Spleen (tissue), 11 donors: ENCODE data around the gene CUX1. TPM values are rescaled to one million over a fixed set of nuclear protein-coding genes. Genes with fewer than 3 reads are reported as not detected.

ENCODE experiments used
- DNase-seq: peaks from one replicate; pipeline ENCODE4 v3.0.0-alpha.2; 2020
- H3K27ac ChIP-seq, 8 donors: fragments of 200-600 bp; sonication (generic) in 7 of 8; 1 replicate in 4 of 8; 2 replicates in 4 of 8; pipeline versions ENCODE4 v1.5.0 to v1.8.0; 2016 to 2021; ENCODE audit warnings: inconsistent platforms in 4 of 8, mild to moderate bottlenecking in 4 of 8, moderate library complexity in 1 of 8
- H3K27me3 ChIP-seq, 7 donors: fragments of 200-600 bp; sonication (generic) in 6 of 7; replicated peaks in 1 of 7; 1 replicate in 4 of 7; 2 replicates in 3 of 7; pipeline versions ENCODE4 v1.5.0 to v1.8.0; 2016 to 2021; ENCODE audit warnings: inconsistent platforms in 3 of 7, mild to moderate bottlenecking in 1 of 7
- H3K36me3 ChIP-seq, 6 donors: fragments of 200-600 bp; sonication (generic) in 5 of 6; 1 replicate in 4 of 6; 2 replicates in 2 of 6; pipeline versions ENCODE4 v1.5.0 to v1.8.0; 2016 to 2021; ENCODE audit warnings: inconsistent platforms in 2 of 6
- H3K4me1 ChIP-seq, 6 donors: fragments of 200-600 bp; sonication (generic) in 5 of 6; 1 replicate in 3 of 6; 2 replicates in 3 of 6; pipeline versions ENCODE4 v1.5.0 to v1.8.0; 2016 to 2021; ENCODE audit warnings: inconsistent platforms in 3 of 6
- H3K4me3 ChIP-seq, 8 donors: fragments of 200-600 bp; sonication (generic) in 7 of 8; 1 replicate in 4 of 8; 2 replicates in 4 of 8; pipeline versions ENCODE4 v1.5.0 to v1.8.0; 2016 to 2021; ENCODE audit warnings: inconsistent platforms in 4 of 8, mild to moderate bottlenecking in 4 of 8, moderate library complexity in 2 of 8
- H3K9me3 ChIP-seq, 8 donors: fragments of 200-600 bp; sonication (generic) in 7 of 8; 1 replicate in 4 of 8; 2 replicates in 4 of 8; pipeline versions ENCODE4 v1.5.0 to v1.8.0; 2016 to 2021; ENCODE audit warnings: inconsistent platforms in 4 of 8
- POLR2A ChIP-seq, 3 donors: fragments of 450-650 bp; IDR thresholded peaks; one replicate each; pipeline ENCODE4 v1.5.1; 2017; ENCODE audit warnings: antibody characterized with exemption in 3 of 3, mild to moderate bottlenecking in 1 of 3
- POLR2AphosphoS5 ChIP-seq, 3 donors: sonication (generic); formaldehyde crosslinking; IDR thresholded peaks; one replicate each; pipeline ENCODE4 v1.5.1; 2017; ENCODE audit warnings: antibody characterized with exemption in 3 of 3
- WGBS, 5 donors: extraction: QIAGEN DNeasy Blood & Tissue Kit in 3 of 5; methylation state at CpG; one replicate each; pipeline versions ENCODE4 v1.1.5 to v1.1.7; 2013 to 2018; 5-methylcytosine and 5-hydroxymethylcytosine counted together
- intact Hi-C: fragments of 100-400 bp; cut with DNase I; formaldehyde crosslinking; loops from one replicate; pipeline ENCODE4 v1.15.0; 2023; ENCODE audit warnings: low total_unique reads
- polyA plus RNA-seq, 3 donors: library from polyadenylated mRNA; stranded (reverse); fragments of 200-250 nt; gene quantifications; one replicate each; pipeline ENCODE4 v1.2.1, GENCODE V29; 2013
- total RNA-seq, 7 donors: library from RNA; depleted of rRNA in 3 of 7; stranded (reverse); fragments of >200 nt in 3 of 7; fragmentation: NEBNext Ultra II Directional in 4 of 7; extraction: Animal tissue kit (Norgen Biotek cat#: 25700) in 4 of 7; gene quantifications; one replicate each; pipeline versions ENCODE4 v1.1.0 to v1.2.1, GENCODE V29; 2016 to 2021
- TF ChIP-seq, protein P1 (sequence below), 11 experiments: fragments of 200-600 bp in 7 of 11; fragments of 450-650 bp in 4 of 11; sonication (generic) in 4 of 11; IDR thresholded peaks in 8 of 11; conservative IDR thresholded peaks in 3 of 11; 1 replicate in 7 of 11; 2 replicates in 4 of 11; pipeline versions ENCODE4 v1.4.0 to v1.8.0; 2016 to 2021; ENCODE audit warnings: antibody characterized with exemption in 11 of 11, inconsistent platforms in 4 of 11, mild to moderate bottlenecking in 1 of 11
- donor health status: healthy with polysubstance abuse.
- donor health status: DM: no; HTN: no; CAD: no; lungs with moderate emphysema.
- donor health status: DM: no; HTN: no; CAD: no.
- donor health status: Bipolar disorder and iron deficiency.
- donor health status: healthy.
- donor health status: DM: no; HTN: no; CAD: no.
- donor health status: DM: yes; HTN: yes; CAD: no.

Gene CUX1
- total and polyA plus RNA-seq, 10 donors = 9.1 to 95.8 (median 61.9) TPM

GRCh38 chr7:101870361-101871062 lies 53.1 kb downstream of the CUX1 start:
- TF ChIP-seq, protein P1, sequence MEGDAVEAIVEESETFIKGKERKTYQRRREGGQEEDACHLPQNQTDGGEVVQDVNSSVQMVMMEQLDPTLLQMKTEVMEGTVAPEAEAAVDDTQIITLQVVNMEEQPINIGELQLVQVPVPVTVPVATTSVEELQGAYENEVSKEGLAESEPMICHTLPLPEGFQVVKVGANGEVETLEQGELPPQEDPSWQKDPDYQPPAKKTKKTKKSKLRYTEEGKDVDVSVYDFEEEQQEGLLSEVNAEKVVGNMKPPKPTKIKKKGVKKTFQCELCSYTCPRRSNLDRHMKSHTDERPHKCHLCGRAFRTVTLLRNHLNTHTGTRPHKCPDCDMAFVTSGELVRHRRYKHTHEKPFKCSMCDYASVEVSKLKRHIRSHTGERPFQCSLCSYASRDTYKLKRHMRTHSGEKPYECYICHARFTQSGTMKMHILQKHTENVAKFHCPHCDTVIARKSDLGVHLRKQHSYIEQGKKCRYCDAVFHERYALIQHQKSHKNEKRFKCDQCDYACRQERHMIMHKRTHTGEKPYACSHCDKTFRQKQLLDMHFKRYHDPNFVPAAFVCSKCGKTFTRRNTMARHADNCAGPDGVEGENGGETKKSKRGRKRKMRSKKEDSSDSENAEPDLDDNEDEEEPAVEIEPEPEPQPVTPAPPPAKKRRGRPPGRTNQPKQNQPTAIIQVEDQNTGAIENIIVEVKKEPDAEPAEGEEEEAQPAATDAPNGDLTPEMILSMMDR (IDR thresholded peaks at IDR 0.05 in 8 of 11, conservative IDR thresholded peaks at IDR 0.05 in 3 of 11) = no peak
- no peak for TF ChIP-seq POLR2A (IDR thresholded peaks at IDR 0.05)
- TF ChIP-seq POLR2AphosphoS5 (IDR thresholded peaks at IDR 0.05) = no peak
- WGBS, 5 donors = 76 to 87% (median 84%) methylated on average over 12 of the region's 12 CpGs
- H3K4me1 ChIP-seq = peaks cover 0 to 65% (median 19%) of the 10 kb centered on the region in 6 donors

GRCh38 chr7:101871351-101871750 lies 53.9 kb downstream of the CUX1 start:
- Histone ChIP-seq H3K9me3 (no peaks in the 10 kb centered on the region), H3K27ac (no peak overlapping the region), H3K36me3 (no peaks in the 10 kb centered on the region), H3K4me1 (peaks cover 0 to 62% (median 15%) of the 10 kb centered on the region in 6 donors), H3K4me3 (no peak overlapping the region), H3K27me3 (no peaks in the 10 kb centered on the region)
- 78 to 88% (median 81%) methylated on average over 6 to 9 of the region's 9 CpGs for WGBS, 5 donors
- intact Hi-C loops = no loop called here
- TF ChIP-seq, protein P1 (IDR thresholded peaks at IDR 0.05 in 8 of 11, conservative IDR thresholded peaks at IDR 0.05 in 3 of 11) = no peak
- TF ChIP-seq POLR2AphosphoS5 (IDR thresholded peaks at IDR 0.05) = no peak
- no peak for TF ChIP-seq POLR2A (IDR thresholded peaks at IDR 0.05)
- peak; percentile 16 for DNase-seq

More at GRCh38 chr7:101870361-101871062, 53.1 kb downstream of the CUX1 start:
- Histone ChIP-seq H3K9me3 (no peaks in the 10 kb centered on the region), H3K36me3 (no peaks in the 10 kb centered on the region), H3K27me3 (no peaks in the 10 kb centered on the region), H3K27ac (no peak overlapping the region), H3K4me3 (no peak overlapping the region)
- no peak for DNase-seq
- intact Hi-C loops = no loop called here

- intact Hi-C loops = no loop called here
- TF ChIP-seq, protein P1 (IDR thresholded peaks at IDR 0.05 in 8 of 11, conservative IDR thresholded peaks at IDR 0.05 in 3 of 11) = no peak
- TF ChIP-seq POLR2A (IDR thresholded peaks at IDR 0.05) (no peak), POLR2AphosphoS5 (IDR thresholded peaks at IDR 0.05) (no peak)
- DNase-seq = no peak
- no peak overlapping the region for H3K4me3 ChIP-seq
- 50 to 84% (median 69%) methylated on average over 5 of the region's 5 CpGs for WGBS, 5 donors
- no peaks in the 10 kb centered on the region for H3K9me3 ChIP-seq
- H3K27ac ChIP-seq = no peak overlapping the region
- H3K4me1 ChIP-seq = peaks cover 0 to 36% (median 8%) of the 10 kb centered on the region in 6 donors
- no peaks in the 10 kb centered on the region for H3K27me3 ChIP-seq
- H3K36me3 ChIP-seq = no peaks in the 10 kb centered on the region
Measured at GRCh38 chr7:101874028-101874427, 56.6 kb downstream of the CUX1 start.

DNA sequence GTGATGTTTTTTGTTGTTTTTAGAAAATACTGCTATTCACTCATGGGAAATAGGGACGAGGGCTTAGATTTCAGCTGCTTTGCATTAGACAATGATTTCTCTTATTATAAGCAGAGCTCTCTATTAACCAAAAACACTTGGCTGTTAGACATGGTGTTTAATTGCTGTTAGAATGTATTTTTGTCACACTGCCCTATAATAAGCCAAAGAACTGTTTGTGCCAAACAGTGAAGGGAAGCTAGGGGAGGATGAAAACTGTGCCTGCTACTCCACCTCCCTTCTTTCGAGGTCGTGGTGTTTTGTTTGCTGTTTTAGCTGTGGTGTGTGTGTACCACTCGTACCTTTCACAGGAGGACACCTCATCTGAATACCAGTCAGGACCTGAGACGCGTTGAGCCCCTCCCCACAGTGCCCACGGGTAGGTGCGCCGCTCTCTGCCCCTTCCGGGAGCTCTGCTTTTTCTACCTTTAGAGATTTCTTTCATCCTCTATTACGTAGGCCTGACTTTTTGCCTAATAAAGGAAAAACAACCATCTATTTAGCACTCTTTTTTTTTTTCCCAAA lies 57.9 kb downstream of the CUX1 start:
- Histone ChIP-seq H3K4me1 (peaks cover 0 to 36% (median 6%) of the 10 kb centered on the region in 6 donors), H3K27ac (no peak overlapping the region), H3K4me3 (no peak overlapping the region), H3K27me3 (no peaks in the 10 kb centered on the region), H3K9me3 (no peaks in the 10 kb centered on the region), H3K36me3 (no peaks in the 10 kb centered on the region)
- TF ChIP-seq, protein P1 (IDR thresholded peaks at IDR 0.05 in 8 of 11, conservative IDR thresholded peaks at IDR 0.05 in 3 of 11) = no peak
- TF ChIP-seq POLR2A (IDR thresholded peaks at IDR 0.05) (no peak), POLR2AphosphoS5 (IDR thresholded peaks at IDR 0.05) (no peak)
- peak; percentile 17 for DNase-seq
- 79 to 86% (median 84%) methylated on average over 11 of the region's 11 CpGs for whole genome bisulfite sequencing, 5 donors
- intact Hi-C loops = no loop called here
